Measurements from ENCODE around the gene FBXO40.

DNA sequence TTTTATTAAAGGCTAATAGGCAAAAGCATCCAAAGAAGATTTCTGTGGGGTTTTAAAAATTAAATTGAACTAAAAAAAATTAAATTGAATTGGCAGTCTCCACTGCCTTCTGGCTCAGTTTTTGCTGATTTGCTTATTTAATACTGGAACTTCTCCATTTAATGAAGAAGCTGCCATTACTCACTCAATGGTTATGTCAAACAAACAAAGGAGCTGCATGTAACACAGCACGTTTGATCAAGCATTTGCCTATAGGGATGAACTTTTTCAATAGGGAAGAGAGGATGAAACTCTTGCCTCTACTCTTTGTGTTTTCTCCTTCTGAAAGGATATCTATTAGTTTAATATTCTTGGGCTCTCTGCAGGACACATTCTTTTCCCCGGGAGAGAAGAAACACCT, 72.3 kb downstream of the FBXO40 start:
- TF ChIP-seq, protein P1, sequence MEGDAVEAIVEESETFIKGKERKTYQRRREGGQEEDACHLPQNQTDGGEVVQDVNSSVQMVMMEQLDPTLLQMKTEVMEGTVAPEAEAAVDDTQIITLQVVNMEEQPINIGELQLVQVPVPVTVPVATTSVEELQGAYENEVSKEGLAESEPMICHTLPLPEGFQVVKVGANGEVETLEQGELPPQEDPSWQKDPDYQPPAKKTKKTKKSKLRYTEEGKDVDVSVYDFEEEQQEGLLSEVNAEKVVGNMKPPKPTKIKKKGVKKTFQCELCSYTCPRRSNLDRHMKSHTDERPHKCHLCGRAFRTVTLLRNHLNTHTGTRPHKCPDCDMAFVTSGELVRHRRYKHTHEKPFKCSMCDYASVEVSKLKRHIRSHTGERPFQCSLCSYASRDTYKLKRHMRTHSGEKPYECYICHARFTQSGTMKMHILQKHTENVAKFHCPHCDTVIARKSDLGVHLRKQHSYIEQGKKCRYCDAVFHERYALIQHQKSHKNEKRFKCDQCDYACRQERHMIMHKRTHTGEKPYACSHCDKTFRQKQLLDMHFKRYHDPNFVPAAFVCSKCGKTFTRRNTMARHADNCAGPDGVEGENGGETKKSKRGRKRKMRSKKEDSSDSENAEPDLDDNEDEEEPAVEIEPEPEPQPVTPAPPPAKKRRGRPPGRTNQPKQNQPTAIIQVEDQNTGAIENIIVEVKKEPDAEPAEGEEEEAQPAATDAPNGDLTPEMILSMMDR (IDR thresholded peaks at IDR 0.05 in 4 of 5, conservative IDR thresholded peaks at IDR 0.05 in 1 of 5): no peak
- no peak for TF ChIP-seq POLR2A (IDR thresholded peaks at IDR 0.05)
